Lower leg skin (tissue), 4 donors: ENCODE measurements around the gene GLRX. TPM values are rescaled to one million over a fixed set of nuclear protein-coding genes. Genes with fewer than 3 reads are reported as not detected.
"Not testable (repeated sequence)": the region's sequence is repeated elsewhere in the genome, so short reads cannot be mapped to it uniquely, and the experiment has no call there.

ENCODE experiments used
- DNase-seq, 2 donors: peaks; one replicate each; pipeline ENCODE4 v3.0.0-alpha.2; 2019; ENCODE audit warnings: low spot score in 2 of 2
- H3K4me3 ChIP-seq: fragments of 200-600 bp; sonication (generic); 2 replicates; pipeline ENCODE4 v1.5.1; 2017; ENCODE audit warnings: mild to moderate bottlenecking, low read depth; ENCODE audit not compliant: poor library complexity, severe bottlenecking
- POLR2A ChIP-seq, 2 donors: fragments of 450-650 bp; IDR thresholded peaks; one replicate each; pipeline ENCODE4 v1.6.1; 2016 to 2017; ENCODE audit warnings: antibody characterized with exemption in 2 of 2, mild to moderate bottlenecking in 1 of 2, moderate library complexity in 1 of 2
- WGBS, 2 donors: methylation state at CpG; one replicate each; pipeline ENCODE4 v1.1.5; 2018; 5-methylcytosine and 5-hydroxymethylcytosine counted together
- intact Hi-C: fragments of 100-400 bp; cut with DNase I; formaldehyde crosslinking; loops from one replicate; pipeline ENCODE4 v1.15.0; 2023; ENCODE audit warnings: low total_unique reads
- total RNA-seq, 4 donors: library from RNA; depleted of rRNA; stranded (reverse); fragments of >200 nt; gene quantifications; one replicate each; pipeline ENCODE4 v1.1.0, GENCODE V29; 2016
- TF ChIP-seq, protein P1 (sequence below), 3 donors: fragments of 450-650 bp; IDR thresholded peaks; one replicate each; pipeline ENCODE4 v1.5.1; 2016; ENCODE audit warnings: antibody characterized with exemption in 3 of 3, mild to moderate bottlenecking in 3 of 3, moderate library complexity in 2 of 3

GLRX gene
- total RNA-seq, 4 donors from 2014 or later: 67.9 to 136 (median 105) TPM

DNA sequence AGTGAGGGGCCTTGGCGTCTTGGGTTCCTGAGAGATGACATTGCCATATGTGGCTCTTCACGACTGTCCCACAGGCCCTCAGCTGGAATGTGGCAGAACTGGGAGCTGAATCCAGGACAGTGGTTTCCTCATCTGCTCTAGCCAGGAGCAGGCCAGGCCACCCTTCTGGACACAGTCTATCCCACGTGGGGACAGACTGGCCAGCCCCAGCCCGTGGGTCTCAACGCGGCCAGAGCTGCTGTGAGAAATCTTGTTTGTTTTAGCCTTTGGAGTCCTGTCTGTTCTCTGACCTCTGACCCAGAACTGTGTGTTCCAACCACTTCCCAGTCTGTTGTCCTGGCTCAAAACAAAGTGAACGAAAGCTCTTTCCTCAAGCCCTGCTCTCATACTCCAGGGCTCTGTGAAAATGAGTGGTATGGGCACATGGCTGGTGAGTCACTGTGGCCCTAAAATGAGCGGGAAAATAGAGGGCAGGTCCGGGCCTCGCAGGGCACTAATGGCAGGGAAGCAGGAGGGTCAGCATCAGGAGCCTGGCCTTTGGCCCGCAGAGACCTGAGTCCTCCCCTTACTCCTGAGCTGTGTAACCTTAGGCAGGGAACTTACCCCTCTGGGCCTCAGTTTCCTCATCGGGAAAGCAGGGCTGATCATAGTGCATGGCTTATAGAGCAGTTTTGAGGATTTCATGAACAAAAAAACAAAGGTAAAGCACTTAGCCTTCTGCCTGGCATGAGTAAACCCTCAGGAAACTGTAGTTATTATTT lies 34.8 kb upstream of the GLRX start:
- 78 to 79% methylated on average over 12 of the region's 12 CpGs for WGBS, 2 donors
- H3K4me3 ChIP-seq: no peak overlapping the region
- peak; percentile 80 to 92 for DNase-seq
- no peak for TF ChIP-seq POLR2A (IDR thresholded peaks at IDR 0.05)
- TF ChIP-seq, protein P1, sequence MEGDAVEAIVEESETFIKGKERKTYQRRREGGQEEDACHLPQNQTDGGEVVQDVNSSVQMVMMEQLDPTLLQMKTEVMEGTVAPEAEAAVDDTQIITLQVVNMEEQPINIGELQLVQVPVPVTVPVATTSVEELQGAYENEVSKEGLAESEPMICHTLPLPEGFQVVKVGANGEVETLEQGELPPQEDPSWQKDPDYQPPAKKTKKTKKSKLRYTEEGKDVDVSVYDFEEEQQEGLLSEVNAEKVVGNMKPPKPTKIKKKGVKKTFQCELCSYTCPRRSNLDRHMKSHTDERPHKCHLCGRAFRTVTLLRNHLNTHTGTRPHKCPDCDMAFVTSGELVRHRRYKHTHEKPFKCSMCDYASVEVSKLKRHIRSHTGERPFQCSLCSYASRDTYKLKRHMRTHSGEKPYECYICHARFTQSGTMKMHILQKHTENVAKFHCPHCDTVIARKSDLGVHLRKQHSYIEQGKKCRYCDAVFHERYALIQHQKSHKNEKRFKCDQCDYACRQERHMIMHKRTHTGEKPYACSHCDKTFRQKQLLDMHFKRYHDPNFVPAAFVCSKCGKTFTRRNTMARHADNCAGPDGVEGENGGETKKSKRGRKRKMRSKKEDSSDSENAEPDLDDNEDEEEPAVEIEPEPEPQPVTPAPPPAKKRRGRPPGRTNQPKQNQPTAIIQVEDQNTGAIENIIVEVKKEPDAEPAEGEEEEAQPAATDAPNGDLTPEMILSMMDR (IDR thresholded peaks at IDR 0.05): no peak
- intact Hi-C loops: loop anchor here (5.0 to 10.0 kb wide), 2 partner anchors 475 to 747 kb away; no protein-coding TSS in a partner anchor

GRCh38 chr5:95856501-95856981 lies 34.0 kb upstream of the GLRX start:
- peak in 1 of 2 donors; percentile 45 for DNase-seq
- intact Hi-C loops: loop anchor here (5.0 to 10.0 kb wide), 2 partner anchors 476 to 748 kb away; no protein-coding TSS in a partner anchor
- H3K4me3 ChIP-seq: no peak overlapping the region
- no peak for TF ChIP-seq POLR2A (IDR thresholded peaks at IDR 0.05)
- TF ChIP-seq, protein P1 (IDR thresholded peaks at IDR 0.05): no peak
- 81 to 84% methylated on average over 7 of the region's 7 CpGs for WGBS, 2 donors

- WGBS, 2 donors: 79 to 93% methylated on average over 3 of the region's 3 CpGs
- intact Hi-C loops: loop anchor here (10.0 kb wide), 1 partner anchor 751 kb away; no protein-coding TSS in a partner anchor
- TF ChIP-seq, protein P1 (IDR thresholded peaks at IDR 0.05): no peak
- no peak for TF ChIP-seq POLR2A (IDR thresholded peaks at IDR 0.05)
- H3K4me3 ChIP-seq: no peak overlapping the region
- DNase-seq: peak in 1 of 2 donors; percentile 64
Measured at GRCh38 chr5:95853490-95853889, 31.0 kb upstream of the GLRX start.

GRCh38 chr5:95852567-95852966 lies 30.0 kb upstream of the GLRX start:
- H3K4me3 ChIP-seq: no peak overlapping the region
- TF ChIP-seq POLR2A (IDR thresholded peaks at IDR 0.05): no peak
- TF ChIP-seq, protein P1 (IDR thresholded peaks at IDR 0.05): no peak
- intact Hi-C loops: loop anchor here (10.0 kb wide), 1 partner anchor 752 kb away; no protein-coding TSS in a partner anchor
- 92 to 96% methylated on average over 5 of the region's 5 CpGs for WGBS, 2 donors
- DNase-seq: peak in 1 of 2 donors; percentile 1

GRCh38 chr5:95851141-95851540 lies 28.6 kb upstream of the GLRX start:
- not testable (repeated sequence) for H3K4me3 ChIP-seq
- WGBS, 2 donors: 88 to 93% methylated on average over 8 to 19 of the region's 34 CpGs
- DNase-seq: peak in 1 of 2 donors; percentile 53
- intact Hi-C loops: loop anchor here (10.0 kb wide), 1 partner anchor 754 kb away; no protein-coding TSS in a partner anchor

DNA sequence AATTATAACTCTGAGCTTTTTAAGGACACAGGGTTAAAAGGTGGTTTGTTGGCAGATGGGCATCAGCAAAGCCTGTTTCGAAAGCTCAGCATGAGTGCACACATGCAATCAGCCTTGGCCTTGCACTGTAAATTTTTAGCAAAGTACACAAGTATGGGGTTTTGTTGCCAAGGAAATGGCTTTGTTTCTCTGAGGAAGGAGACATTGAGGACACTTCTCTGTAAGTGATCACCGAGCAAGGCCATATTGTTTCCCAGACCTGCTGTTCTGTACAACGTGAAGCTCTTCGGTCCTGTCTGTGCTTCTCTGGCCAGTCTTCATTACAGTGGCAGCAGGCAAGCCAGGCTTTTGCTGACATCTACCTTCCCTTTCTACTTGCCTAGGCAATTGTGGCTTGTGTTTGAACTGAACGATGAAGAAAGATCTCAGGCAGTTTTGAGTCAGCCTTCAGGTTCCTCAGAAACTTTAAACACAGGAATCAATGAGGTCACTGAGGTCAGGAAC lies 27.9 kb upstream of the GLRX start:
- 85 to 86% methylated on average over 5 of the region's 5 CpGs for WGBS, 2 donors
- no peak overlapping the region for H3K4me3 ChIP-seq
- intact Hi-C loops: loop anchor here (10.0 kb wide), 1 partner anchor 754 kb away; no protein-coding TSS in a partner anchor
- DNase-seq: peak in 1 of 2 donors; percentile 56
- no peak for TF ChIP-seq POLR2A (IDR thresholded peaks at IDR 0.05)
- TF ChIP-seq, protein P1 (IDR thresholded peaks at IDR 0.05): no peak
